CD4-positive, alpha-beta T cell treated with Interleukin-17A for 1 hour (primary cell): ENCODE measurements around the gene ATIC.

Source experiments
- DNase-seq: peaks from one replicate; pipeline ENCODE4 v3.0.0-alpha.2; 2020

The ATIC gene

GRCh38 chr2:215311625-215312396, at the start of gene ATIC:
Gene ATIC, plus strand, starts transcription at chr2:215312059. Its CDS starts 84 bp downstream, at chr2:215312143.
- peak; percentile 89 for DNase-seq

- no peak for DNase-seq
Observed at GRCh38 chr2:215262303-215262702, 49.6 kb upstream of the ATIC start.

GRCh38 chr2:215262741-215263362, 49.0 kb upstream of the ATIC start:
- DNase-seq = no peak

GRCh38 chr2:215264374-215264773, 47.5 kb upstream of the ATIC start:
- no peak for DNase-seq

- peak; percentile 61 for DNase-seq
Observed at GRCh38 chr2:215269397-215270117, 42.3 kb upstream of the ATIC start.

GRCh38 chr2:215270118-215270451, 41.8 kb upstream of the ATIC start:
- no peak for DNase-seq

- DNase-seq = no peak
Observed at GRCh38 chr2:215271446-215271845, 40.4 kb upstream of the ATIC start.

GRCh38 chr2:215272918-215273317, 38.9 kb upstream of the ATIC start:
- DNase-seq = no peak

GRCh38 chr2:215274829-215275228, 37.0 kb upstream of the ATIC start:
- DNase-seq = no peak

- no peak for DNase-seq
Observed at GRCh38 chr2:215275824-215276223, 36.0 kb upstream of the ATIC start.

- DNase-seq = no peak
Observed at GRCh38 chr2:215277944-215278343, 33.9 kb upstream of the ATIC start.

GRCh38 chr2:215280326-215280725, 31.5 kb upstream of the ATIC start:
- no peak for DNase-seq

- no peak for DNase-seq
Observed at GRCh38 chr2:215283221-215283620, 28.6 kb upstream of the ATIC start.

- DNase-seq = no peak
Observed at GRCh38 chr2:215286309-215286708, 25.6 kb upstream of the ATIC start.

GRCh38 chr2:215288112-215288815, 23.6 kb upstream of the ATIC start:
- DNase-seq = no peak

GRCh38 chr2:215290980-215291599, 20.8 kb upstream of the ATIC start:
- DNase-seq = no peak

GRCh38 chr2:215293879-215294278, 18.0 kb upstream of the ATIC start:
- no peak for DNase-seq

GRCh38 chr2:215299337-215299859, 12.5 kb upstream of the ATIC start:
- no peak for DNase-seq

- no peak for DNase-seq
Observed at GRCh38 chr2:215301994-215302393, 9.9 kb upstream of the ATIC start.

- DNase-seq = peak; percentile 30
Observed at GRCh38 chr2:215311259-215311624, 617 bp upstream of the ATIC start.

GRCh38 chr2:215313255-215313613, 1.4 kb downstream of the ATIC start:
- no peak for DNase-seq

GRCh38 chr2:215314896-215315295, 3.0 kb downstream of the ATIC start:
- DNase-seq = no peak

- no peak for DNase-seq
Observed at GRCh38 chr2:215315301-215315700, 3.4 kb downstream of the ATIC start.
